UCSD-AML1 (cell line): Measurements from ENCODE around the gene KIAA0753.
A peak's percentile ranks its signal among the peaks of the same experiment; 100 is the strongest.

Experiments used
- DNase-seq: peaks from one replicate; lab custom pipeline; 2025; ENCODE audit not compliant: unreplicated experiment; lab: John Stamatoyannopoulos, UW

Gene KIAA0753

GRCh38 chr17:6549384-6550036 lies 91.0 kb downstream of the KIAA0753 start:
- no peak for DNase-seq

GRCh38 chr17:6548578-6549330 lies 91.8 kb downstream of the KIAA0753 start:
- DNase-seq: peak; percentile 56

- no peak for DNase-seq
Observed at GRCh38 chr17:6548034-6548433, 92.5 kb downstream of the KIAA0753 start.

GRCh38 chr17:6547336-6547735 lies 93.2 kb downstream of the KIAA0753 start:
- no peak for DNase-seq

- no peak for DNase-seq
Observed at GRCh38 chr17:6546069-6546718, 94.3 kb downstream of the KIAA0753 start.

- DNase-seq: no peak
Observed at GRCh38 chr17:6545291-6545690, 95.2 kb downstream of the KIAA0753 start.

- no peak for DNase-seq
Observed at GRCh38 chr17:6544011-6544370, 96.5 kb downstream of the KIAA0753 start.

GRCh38 chr17:6543079-6544010 lies 97.2 kb downstream of the KIAA0753 start:
- no peak for DNase-seq

- DNase-seq: no peak
Observed at GRCh38 chr17:6542577-6542976, 97.9 kb downstream of the KIAA0753 start.

GRCh38 chr17:6541886-6542285 lies 98.6 kb downstream of the KIAA0753 start:
- DNase-seq: no peak

GRCh38 chr17:6539871-6540270 lies 100.6 kb downstream of the KIAA0753 start:
- no peak for DNase-seq

GRCh38 chr17:6536566-6537065 lies 103.9 kb downstream of the KIAA0753 start:
- no peak for DNase-seq

- no peak for DNase-seq
Observed at GRCh38 chr17:6536053-6536452, 104.5 kb downstream of the KIAA0753 start.

- DNase-seq: no peak
Observed at GRCh38 chr17:6534846-6535514, 105.5 kb downstream of the KIAA0753 start.

GRCh38 chr17:6532441-6532885 lies 108.0 kb downstream of the KIAA0753 start:
- no peak for DNase-seq

- DNase-seq: no peak
Observed at GRCh38 chr17:6531575-6531974, 108.9 kb downstream of the KIAA0753 start.

GRCh38 chr17:6530324-6530920 lies 110.1 kb downstream of the KIAA0753 start:
- DNase-seq: no peak

- DNase-seq: no peak
Observed at GRCh38 chr17:6528557-6528956, 112.0 kb downstream of the KIAA0753 start.
